Measurements from ENCODE around the gene CSRNP2.

DNA sequence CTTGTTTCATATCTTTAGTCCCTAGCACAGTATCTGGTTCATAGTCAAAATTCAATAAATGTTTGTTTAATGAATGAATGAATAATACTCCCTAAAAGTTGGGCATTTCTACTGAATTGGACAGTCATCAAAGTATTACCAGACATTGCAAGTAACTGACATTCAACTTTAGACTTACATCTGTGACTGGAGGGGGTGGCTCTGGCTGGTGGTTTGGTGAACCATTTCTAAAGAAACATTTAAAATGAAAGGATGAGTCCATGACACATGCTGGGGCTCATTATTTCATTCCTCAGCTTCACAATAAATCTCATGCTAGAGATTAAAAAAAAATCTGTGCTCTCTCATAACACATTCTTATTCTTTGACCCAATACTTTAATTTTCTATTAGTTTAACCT is 20.6 kb upstream of the CSRNP2 start:
- TF ChIP-seq, protein P1, sequence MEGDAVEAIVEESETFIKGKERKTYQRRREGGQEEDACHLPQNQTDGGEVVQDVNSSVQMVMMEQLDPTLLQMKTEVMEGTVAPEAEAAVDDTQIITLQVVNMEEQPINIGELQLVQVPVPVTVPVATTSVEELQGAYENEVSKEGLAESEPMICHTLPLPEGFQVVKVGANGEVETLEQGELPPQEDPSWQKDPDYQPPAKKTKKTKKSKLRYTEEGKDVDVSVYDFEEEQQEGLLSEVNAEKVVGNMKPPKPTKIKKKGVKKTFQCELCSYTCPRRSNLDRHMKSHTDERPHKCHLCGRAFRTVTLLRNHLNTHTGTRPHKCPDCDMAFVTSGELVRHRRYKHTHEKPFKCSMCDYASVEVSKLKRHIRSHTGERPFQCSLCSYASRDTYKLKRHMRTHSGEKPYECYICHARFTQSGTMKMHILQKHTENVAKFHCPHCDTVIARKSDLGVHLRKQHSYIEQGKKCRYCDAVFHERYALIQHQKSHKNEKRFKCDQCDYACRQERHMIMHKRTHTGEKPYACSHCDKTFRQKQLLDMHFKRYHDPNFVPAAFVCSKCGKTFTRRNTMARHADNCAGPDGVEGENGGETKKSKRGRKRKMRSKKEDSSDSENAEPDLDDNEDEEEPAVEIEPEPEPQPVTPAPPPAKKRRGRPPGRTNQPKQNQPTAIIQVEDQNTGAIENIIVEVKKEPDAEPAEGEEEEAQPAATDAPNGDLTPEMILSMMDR (conservative IDR thresholded peaks at IDR 0.05; ENCODE audit: low read depth, low read length), result no peak
- TF ChIP-seq MAFK (IDR thresholded peaks at IDR 0.05; ENCODE audit: low read depth, low read length), result no peak
- no peak for TF ChIP-seq POLR2A (IDR thresholded peaks at IDR 0.05; ENCODE audit: low read depth, low read length)
- TF ChIP-seq, protein P2, sequence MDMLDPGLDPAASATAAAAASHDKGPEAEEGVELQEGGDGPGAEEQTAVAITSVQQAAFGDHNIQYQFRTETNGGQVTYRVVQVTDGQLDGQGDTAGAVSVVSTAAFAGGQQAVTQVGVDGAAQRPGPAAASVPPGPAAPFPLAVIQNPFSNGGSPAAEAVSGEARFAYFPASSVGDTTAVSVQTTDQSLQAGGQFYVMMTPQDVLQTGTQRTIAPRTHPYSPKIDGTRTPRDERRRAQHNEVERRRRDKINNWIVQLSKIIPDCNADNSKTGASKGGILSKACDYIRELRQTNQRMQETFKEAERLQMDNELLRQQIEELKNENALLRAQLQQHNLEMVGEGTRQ (IDR thresholded peaks at IDR 0.05; ENCODE audit: low read depth, low read length), result no peak
